WTC11 (cell line): ENCODE results near the gene ITGA11. TPM values are rescaled to one million over a fixed set of nuclear protein-coding genes. Genes with fewer than 3 reads are reported as not detected.

ENCODE experiments used
- ATAC-seq: fragments of 200-7000 bp; cut with Tn5 transposase; 2 replicates; pipeline ENCODE4 v1.10.0; 2021; ENCODE audit warnings: mild to moderate bottlenecking, moderate library complexity
- CTCF ChIA-PET: fragments of 300-600 bp; sonication (Branson Sonifier 250); formaldehyde crosslinking; loops from one replicate; lab custom pipeline; 2021; ENCODE audit warnings: antibody characterized with exemption; lab: Charles Lee
- POLR2A ChIA-PET: fragments of 350-600 bp; sonication (Branson Sonifier 250); formaldehyde crosslinking; loops from one replicate; lab custom pipeline; 2021; ENCODE audit warnings: antibody characterized with exemption; lab: Charles Lee
- DNase-seq: peaks from one replicate; pipeline ENCODE4 v3.0.0; 2021; ENCODE audit warnings: low spot score
- H3K27ac Mint-ChIP-seq: 2 replicates; pipeline ENCODE4 v1.8.0; 2021; ENCODE audit warnings: mixed read lengths
- H3K27me3 Mint-ChIP-seq: 2 replicates; pipeline ENCODE4 v1.8.0; 2021; ENCODE audit warnings: low read depth, mild to moderate bottlenecking, moderate library complexity, mixed read lengths
- H3K36me3 Mint-ChIP-seq: 2 replicates; pipeline ENCODE4 v1.8.0; 2021; ENCODE audit warnings: mixed read lengths
- H3K4me1 Mint-ChIP-seq: 2 replicates; pipeline ENCODE4 v1.8.0; 2022; ENCODE audit warnings: mixed read lengths
- H3K4me3 Mint-ChIP-seq: 2 replicates; pipeline ENCODE4 v1.8.0; 2021; ENCODE audit warnings: mild to moderate bottlenecking, moderate library complexity, mixed read lengths
- H3K9me3 Mint-ChIP-seq: 2 replicates; pipeline ENCODE4 v1.8.0; 2021; ENCODE audit warnings: mixed read lengths
- ARID4B ChIP-seq: sonication (generic); formaldehyde crosslinking; IDR thresholded peaks from 2 replicates; pipeline ENCODE4 v1.8.0; 2023; ENCODE audit warnings: missing genetic modification reagents, mild to moderate bottlenecking, borderline replicate concordance
- ATF3 ChIP-seq: sonication (generic); formaldehyde crosslinking; conservative IDR thresholded peaks from 2 replicates; pipeline ENCODE4 v1.8.1; 2022; ENCODE audit warnings: mild to moderate bottlenecking, missing genetic modification reagents
- CREM ChIP-seq: sonication (generic); formaldehyde crosslinking; IDR thresholded peaks from 2 replicates; pipeline ENCODE4 v1.8.1; 2022; ENCODE audit warnings: mild to moderate bottlenecking, missing genetic modification reagents, moderate library complexity
- E2F5 ChIP-seq: sonication (generic); formaldehyde crosslinking; IDR thresholded peaks from 2 replicates; pipeline ENCODE4 v1.8.1; 2022; ENCODE audit warnings: mild to moderate bottlenecking, moderate library complexity, missing genetic modification reagents
- ERG ChIP-seq: fragments of 250-450 bp; sonication (Bioruptor Pico); IDR thresholded peaks from 2 replicates; pipeline ENCODE4 v1.8.0; 2021; ENCODE audit warnings: mild to moderate bottlenecking
- ETV6 ChIP-seq: sonication (generic); formaldehyde crosslinking; IDR thresholded peaks from 2 replicates; pipeline ENCODE4 v1.8.1; 2022; ENCODE audit warnings: mild to moderate bottlenecking, missing genetic modification reagents
- FOXJ3 ChIP-seq: sonication (generic); formaldehyde crosslinking; IDR thresholded peaks from 2 replicates; pipeline ENCODE4 v1.9.0; 2021; ENCODE audit warnings: missing genetic modification reagents, mild to moderate bottlenecking, borderline replicate concordance
- HMGXB4 ChIP-seq: sonication (generic); formaldehyde crosslinking; IDR thresholded peaks from 2 replicates; pipeline ENCODE4 v1.8.1; 2023; ENCODE audit warnings: mild to moderate bottlenecking, moderate library complexity, missing genetic modification reagents
- JUN ChIP-seq: sonication (generic); formaldehyde crosslinking; IDR thresholded peaks from 2 replicates; pipeline ENCODE4 v1.8.0; 2023; ENCODE audit warnings: mild to moderate bottlenecking, missing genetic modification reagents
- NR3C1 ChIP-seq: sonication (generic); formaldehyde crosslinking; conservative IDR thresholded peaks from 2 replicates; pipeline ENCODE4 v1.8.1; 2023; ENCODE audit warnings: low read depth, mild to moderate bottlenecking, missing genetic modification reagents
- TEAD4 ChIP-seq: sonication (generic); formaldehyde crosslinking; IDR thresholded peaks from 2 replicates; pipeline ENCODE4 v1.8.0; 2022; ENCODE audit warnings: mild to moderate bottlenecking, missing genetic modification reagents
- ZNF219 ChIP-seq: sonication (generic); formaldehyde crosslinking; IDR thresholded peaks from 2 replicates; pipeline ENCODE4 v1.8.0; 2023; ENCODE audit warnings: missing genetic modification reagents, mild to moderate bottlenecking, borderline replicate concordance
- total RNA-seq: library from RNA; stranded (reverse); gene quantifications from 3 replicates; pipeline ENCODE4 v1.2.3, GENCODE V29; 2021
- TF ChIP-seq, protein P1 (sequence below): sonication (generic); formaldehyde crosslinking; IDR thresholded peaks from 2 replicates; pipeline ENCODE4 v1.8.1; 2022; ENCODE audit warnings: low read depth, missing genetic modification reagents, borderline replicate concordance
- TF ChIP-seq, protein P2 (sequence below): sonication (generic); formaldehyde crosslinking; IDR thresholded peaks from 2 replicates; pipeline ENCODE4 v1.8.0; 2022; ENCODE audit warnings: missing genetic modification reagents

Gene ITGA11
- total RNA-seq, 1 experiment from 2014 or later = 0.15 TPM

GRCh38 chr15:68405378-68406250, 26.3 kb downstream of the ITGA11 start (continued):
- TF ChIP-seq ERG (CRISPR knock-in tag) (no peak), ATF3 (CRISPR knock-in tag) (no peak), TEAD4 (no peak)

GRCh38 chr15:68404056-68404798, 27.7 kb downstream of the ITGA11 start:
- ATAC-seq = no peak
- H3K27me3 Mint-ChIP-seq = no peaks in the 10 kb centered on the region; the same call in 1 of the 2 replicates

More at GRCh38 chr15:68404056-68404798, 27.7 kb downstream of the ITGA11 start:
- POLR2A ChIA-PET = no interaction called here
- CTCF ChIA-PET = interaction anchor here (1.0 kb wide), 1 partner anchor 98 kb away, joined by 4 read pairs; no protein-coding TSS in a partner anchor
- H3K9me3 Mint-ChIP-seq = peaks cover 8% of the 10 kb centered on the region; the same call in 1 of the 2 replicates
- no peaks in the 10 kb centered on the region for H3K36me3 Mint-ChIP-seq
- H3K27ac Mint-ChIP-seq = no peak overlapping the region
- no peak overlapping the region for H3K4me3 Mint-ChIP-seq
- no peaks in the 10 kb centered on the region for H3K4me1 Mint-ChIP-seq
- no peak for TF ChIP-seq ARID4B
- TF ChIP-seq, protein P1, sequence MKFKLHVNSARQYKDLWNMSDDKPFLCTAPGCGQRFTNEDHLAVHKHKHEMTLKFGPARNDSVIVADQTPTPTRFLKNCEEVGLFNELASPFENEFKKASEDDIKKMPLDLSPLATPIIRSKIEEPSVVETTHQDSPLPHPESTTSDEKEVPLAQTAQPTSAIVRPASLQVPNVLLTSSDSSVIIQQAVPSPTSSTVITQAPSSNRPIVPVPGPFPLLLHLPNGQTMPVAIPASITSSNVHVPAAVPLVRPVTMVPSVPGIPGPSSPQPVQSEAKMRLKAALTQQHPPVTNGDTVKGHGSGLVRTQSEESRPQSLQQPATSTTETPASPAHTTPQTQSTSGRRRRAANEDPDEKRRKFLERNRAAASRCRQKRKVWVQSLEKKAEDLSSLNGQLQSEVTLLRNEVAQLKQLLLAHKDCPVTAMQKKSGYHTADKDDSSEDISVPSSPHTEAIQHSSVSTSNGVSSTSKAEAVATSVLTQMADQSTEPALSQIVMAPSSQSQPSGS (CRISPR knock-in tag) = no peak
- no peak for TF ChIP-seq CREM (CRISPR knock-in tag)
- no peak for TF ChIP-seq ZNF219 (CRISPR knock-in tag)
- TF ChIP-seq, protein P2, sequence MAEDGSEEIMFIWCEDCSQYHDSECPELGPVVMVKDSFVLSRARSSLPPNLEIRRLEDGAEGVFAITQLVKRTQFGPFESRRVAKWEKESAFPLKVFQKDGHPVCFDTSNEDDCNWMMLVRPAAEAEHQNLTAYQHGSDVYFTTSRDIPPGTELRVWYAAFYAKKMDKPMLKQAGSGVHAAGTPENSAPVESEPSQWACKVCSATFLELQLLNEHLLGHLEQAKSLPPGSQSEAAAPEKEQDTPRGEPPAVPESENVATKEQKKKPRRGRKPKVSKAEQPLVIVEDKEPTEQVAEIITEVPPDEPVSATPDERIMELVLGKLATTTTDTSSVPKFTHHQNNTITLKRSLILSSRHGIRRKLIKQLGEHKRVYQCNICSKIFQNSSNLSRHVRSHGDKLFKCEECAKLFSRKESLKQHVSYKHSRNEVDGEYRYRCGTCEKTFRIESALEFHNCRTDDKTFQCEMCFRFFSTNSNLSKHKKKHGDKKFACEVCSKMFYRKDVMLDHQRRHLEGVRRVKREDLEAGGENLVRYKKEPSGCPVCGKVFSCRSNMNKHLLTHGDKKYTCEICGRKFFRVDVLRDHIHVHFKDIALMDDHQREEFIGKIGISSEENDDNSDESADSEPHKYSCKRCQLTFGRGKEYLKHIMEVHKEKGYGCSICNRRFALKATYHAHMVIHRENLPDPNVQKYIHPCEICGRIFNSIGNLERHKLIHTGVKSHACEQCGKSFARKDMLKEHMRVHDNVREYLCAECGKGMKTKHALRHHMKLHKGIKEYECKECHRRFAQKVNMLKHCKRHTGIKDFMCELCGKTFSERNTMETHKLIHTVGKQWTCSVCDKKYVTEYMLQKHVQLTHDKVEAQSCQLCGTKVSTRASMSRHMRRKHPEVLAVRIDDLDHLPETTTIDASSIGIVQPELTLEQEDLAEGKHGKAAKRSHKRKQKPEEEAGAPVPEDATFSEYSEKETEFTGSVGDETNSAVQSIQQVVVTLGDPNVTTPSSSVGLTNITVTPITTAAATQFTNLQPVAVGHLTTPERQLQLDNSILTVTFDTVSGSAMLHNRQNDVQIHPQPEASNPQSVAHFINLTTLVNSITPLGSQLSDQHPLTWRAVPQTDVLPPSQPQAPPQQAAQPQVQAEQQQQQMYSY (CRISPR knock-in tag) = no peak
- no peak for TF ChIP-seq E2F5 (CRISPR knock-in tag)
- TF ChIP-seq NR3C1 (CRISPR knock-in tag) = no peak
- TF ChIP-seq FOXJ3 = no peak
- TF ChIP-seq HMGXB4 (CRISPR knock-in tag) = no peak
- TF ChIP-seq JUN = no peak
- no peak for TF ChIP-seq ETV6
- TF ChIP-seq, all 79 proteins: peak for 0
- no peak for DNase-seq
